NCI-H460 (cell line): ENCODE results near the gene CHST11. TPM values are rescaled to one million over a fixed set of nuclear protein-coding genes. Genes with fewer than 3 reads are reported as not detected.

Experiments used
- DNase-seq: peaks from one replicate; pipeline ENCODE4 v3.0.0-alpha.2; 2016; ENCODE audit warnings: low read depth; ENCODE audit errors: extremely low read depth
- total RNA-seq: library from RNA; depleted of rRNA; stranded (reverse); fragments of >200 nt; shearing (Covaris generic); gene quantifications from 2 replicates; pipeline ENCODE4 v1.2.3, GENCODE V29; 2014

The CHST11 gene
- total RNA-seq, 1 experiment from 2014 or later: 2.9 TPM

DNA sequence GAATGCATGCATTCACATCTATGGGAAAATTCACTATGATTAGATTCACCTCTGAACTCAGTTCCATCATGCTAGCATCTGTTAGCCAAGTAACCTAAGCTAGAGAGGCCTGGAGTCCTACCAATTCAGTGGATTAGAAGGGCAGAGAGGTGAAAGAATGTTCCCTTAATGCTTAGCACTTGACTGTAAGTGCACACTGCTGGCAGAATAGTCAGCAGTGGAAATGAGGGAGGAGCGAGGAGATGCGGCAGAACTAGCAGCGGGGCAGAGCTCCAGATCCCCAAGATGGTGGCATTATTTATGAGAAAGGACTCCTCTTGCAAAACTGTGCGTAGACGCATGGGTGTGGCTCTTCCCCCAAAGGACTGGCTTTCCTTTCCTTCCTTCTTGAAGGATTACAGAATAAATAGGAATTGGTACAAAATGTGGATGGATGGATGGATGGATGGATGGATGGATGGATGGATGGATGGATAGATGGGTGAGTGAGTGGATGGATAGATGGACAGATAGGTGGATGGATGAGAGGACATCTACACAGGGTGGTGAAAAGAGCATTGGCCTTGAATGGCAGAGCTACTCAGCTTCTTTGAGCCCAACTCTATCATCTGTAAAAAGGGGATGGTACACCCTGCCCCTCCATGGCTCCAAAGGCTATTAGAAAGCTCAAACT, 227.2 kb downstream of the CHST11 start:
- no peak for DNase-seq

DNA sequence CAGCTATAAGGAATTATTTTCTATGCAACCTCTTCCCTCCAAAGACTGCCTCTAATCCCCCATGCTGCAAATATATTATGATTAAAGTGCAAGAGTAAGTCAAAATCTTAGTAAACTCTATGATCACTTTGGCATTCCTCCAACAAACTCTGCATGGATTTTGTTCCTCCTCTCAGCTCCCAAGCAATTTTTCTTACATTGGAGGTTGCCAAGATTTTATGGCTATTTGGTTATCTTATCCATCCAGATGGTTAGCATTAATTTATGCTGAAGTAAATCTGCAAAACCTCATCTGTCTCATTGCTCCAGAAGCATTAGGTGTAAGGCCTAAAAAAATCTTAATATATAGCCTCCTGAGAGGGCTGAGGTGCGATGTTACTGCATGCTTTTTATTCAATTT, 228.1 kb downstream of the CHST11 start:
- DNase-seq: no peak

DNA sequence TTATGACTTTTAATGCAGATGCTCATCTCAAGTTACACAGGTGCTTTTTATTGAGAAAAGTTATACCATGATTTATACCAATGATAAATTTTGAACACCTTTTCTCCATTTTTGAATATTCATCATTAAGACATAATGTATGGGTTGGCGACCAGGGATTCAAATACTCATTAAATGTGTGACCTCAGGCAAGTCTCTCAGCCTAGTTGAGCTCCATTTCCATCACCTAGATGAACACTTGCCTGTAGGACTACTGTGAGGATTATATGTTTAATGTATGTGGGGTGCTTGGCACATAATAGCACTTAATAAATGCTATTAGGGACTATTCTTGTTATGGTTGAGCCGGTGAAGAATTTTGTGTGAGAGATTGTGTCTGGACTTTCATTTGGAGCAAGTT, 228.6 kb downstream of the CHST11 start:
- DNase-seq: no peak

DNA sequence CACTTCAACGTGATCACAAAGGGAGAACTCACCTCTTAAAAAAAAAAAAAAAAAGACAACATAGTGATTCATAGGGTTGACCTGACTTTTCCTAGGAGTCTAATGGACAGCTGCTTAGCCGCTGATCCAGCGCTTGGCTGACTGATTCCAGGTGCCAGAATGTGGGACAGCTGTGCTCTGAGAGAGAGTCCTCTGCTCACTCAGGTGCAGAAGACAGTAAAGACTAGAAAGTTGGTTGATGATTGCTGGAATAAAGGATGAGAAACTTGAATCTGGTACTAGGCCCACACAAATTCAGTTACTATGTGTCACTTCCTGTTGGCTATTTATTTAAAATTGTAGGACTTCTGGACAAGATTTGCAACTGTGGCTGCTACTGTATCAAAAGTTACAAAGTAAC, 229.4 kb downstream of the CHST11 start:
- no peak for DNase-seq

DNA sequence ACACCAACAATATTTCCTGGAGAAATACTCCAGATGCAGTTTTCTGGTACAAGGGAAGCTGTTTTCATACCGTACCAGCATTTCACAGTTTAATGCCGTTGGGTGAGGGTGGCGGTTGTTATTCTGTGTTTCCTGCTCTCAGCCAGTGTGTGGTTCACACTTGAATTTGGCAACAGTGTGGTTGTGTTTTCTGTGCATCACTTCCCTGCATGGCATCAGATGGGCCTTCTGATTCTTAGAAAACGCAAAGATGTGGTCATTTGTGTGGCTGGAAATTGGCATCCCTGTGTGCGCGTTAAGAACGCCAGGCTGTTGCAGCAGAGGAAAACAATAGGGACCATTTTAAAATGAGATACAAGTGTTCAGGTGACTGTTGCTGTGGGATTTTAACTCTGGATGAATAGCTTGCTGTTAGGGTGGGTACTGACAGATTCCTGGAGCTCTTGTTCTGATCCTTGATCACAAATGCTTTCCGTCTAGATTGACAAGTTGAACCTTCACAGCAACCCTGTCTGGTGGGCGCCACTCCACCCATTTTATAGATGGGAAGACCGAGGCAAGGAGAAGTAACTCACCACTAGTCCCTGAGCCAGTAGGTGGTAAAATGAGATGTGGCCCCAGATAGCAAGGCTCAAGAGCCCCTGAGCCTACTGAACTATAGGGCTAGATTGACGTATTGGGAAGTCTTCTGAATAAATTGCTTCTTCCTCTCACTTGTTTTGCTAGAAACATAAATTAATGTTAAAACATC, 231.2 kb downstream of the CHST11 start:
- DNase-seq: no peak

DNA sequence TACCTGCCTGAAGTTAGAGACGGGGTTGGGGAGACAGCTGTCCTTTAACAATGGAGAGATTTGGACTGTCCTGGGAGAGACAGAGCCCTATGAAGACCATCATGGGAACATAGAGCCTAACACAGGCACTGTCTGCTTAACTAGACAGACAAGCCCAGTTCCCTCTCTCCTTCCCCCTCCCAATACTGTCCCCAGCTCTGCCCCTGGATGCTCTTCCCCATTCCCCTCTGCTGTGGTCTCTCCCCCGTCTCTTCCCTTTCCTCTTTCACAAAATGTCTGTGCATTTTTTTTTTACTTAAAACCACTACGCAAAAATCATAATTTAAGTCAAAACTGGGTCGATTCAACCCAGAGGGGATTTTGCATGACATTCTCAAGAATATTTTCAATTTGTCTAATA, 232.9 kb downstream of the CHST11 start:
- DNase-seq: no peak

DNA sequence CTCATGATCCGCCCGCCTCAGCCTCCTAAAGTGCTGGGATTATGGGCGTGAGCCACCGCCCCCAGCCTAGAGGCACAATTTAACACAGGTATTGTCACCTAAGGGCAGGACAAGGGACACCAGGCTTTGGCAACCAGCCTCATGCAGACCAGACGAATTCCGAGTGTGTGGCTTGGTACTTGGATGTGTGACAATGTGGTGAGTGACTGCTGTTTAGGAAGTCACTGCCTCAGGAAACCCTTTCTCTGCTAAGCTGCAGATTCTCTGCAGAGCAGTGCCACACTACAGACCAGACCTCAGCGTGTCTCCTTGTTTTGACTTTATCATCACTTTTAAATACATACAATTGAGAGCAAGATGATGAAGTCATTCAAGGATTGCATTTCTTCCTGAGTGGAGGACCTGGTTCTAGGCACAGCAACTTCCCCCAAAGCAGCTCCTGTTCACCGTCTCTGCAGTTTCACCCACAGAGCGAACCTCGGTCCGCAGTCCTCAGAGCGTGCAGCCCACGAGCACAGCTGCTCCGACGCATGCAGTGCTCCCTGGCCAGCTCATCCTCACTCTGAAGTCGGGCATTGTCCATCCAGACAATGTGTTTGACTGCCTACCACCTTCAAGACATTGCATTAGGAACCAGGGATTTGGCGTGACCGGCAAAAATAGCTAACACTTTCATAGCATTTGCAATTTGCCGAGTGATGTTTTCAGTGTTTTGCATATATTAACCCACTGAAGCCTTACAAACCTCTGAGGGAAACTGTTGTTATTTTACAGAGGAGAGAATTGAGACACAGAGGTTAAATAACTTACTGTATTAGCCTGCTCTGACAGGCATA, 235.2 kb downstream of the CHST11 start:
- no peak for DNase-seq

DNA sequence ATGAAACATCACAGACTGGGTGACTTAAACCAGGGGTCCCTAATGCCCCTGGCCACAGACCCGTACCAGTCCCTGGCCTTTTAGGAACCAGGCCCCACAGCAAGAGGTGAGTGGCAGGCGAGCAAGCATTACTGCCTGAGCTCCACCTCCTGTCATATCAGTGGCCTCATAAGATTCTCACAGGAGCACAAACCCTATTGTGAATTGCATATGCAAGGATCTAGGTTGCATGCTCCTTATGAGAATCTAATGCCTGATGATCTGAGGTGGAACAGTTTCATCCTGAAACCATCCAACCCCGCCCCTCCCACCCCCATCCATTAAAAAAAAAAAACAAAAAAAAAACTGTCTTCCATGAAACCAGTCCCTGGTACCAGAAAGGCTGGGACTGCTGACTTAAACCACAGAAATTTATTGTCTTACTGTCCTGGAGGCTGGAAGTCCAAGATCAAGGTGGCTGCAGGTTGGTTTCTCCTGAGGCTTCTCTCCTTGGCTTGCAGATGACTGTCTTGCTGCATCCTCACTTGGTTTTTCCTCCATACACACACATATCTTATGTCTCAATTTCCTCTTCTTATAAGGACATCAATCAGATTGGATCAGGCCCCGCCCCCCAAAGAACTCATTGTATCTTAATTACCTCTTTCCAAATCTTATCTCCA, 235.9 kb downstream of the CHST11 start:
- no peak for DNase-seq

DNA sequence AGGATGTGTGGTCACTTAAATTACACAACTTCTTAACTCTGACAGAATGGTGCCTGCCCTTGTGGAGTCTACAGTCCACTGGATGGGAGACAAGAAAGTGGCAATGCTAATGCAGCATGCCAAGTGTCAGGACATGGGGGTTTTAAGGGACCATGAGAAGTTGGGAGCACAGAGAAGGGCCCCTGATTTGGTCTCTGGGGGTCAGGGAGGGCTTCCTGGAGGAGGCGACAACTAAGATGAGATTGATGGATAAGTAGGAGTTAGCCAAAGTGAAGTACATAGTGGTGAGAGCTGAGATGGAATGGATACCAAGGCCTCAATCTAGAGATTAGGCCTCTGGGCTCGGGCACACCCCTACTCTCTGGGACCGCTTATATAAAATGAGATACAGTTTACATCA, 236.7 kb downstream of the CHST11 start:
- DNase-seq: no peak

DNA sequence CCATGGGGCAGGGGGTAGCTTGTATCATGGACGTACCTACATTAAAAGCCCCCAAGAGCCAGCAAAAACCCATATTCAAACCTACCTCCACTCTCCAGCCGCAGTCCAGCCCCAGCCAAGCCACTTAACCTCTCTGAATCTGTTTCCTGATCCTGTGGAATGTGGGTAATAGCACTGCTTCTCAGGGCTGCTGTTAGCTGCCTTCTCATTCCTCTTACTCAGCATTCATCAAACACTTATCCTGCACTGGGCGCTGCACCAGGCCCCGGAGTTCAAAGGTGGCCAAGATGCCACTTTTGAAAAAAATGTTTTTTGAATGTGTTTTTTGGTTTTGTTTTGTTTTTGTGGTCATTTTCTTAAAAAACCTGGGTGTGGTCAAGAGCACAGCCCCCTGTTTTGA, 237.4 kb downstream of the CHST11 start:
- no peak for DNase-seq

DNA sequence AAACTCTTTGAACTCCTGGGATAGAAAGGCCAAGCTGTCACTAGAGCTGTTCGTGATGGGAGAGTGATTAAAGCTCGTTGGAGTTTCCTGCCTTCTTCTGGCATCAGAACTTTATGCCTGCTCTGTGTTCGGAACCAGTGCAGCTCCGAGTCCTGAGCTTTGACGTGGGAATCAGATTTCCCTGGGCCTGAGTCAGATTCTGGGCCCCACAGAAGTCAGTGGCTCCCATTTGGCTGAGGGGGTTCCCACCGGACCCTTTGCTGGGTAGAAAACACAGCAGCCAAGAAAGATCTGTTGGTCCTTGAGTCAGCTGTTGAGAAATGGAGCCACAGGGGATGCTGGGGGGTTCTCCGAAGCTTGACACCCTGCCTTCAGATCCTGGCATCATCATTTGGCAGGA, 238.0 kb downstream of the CHST11 start:
- no peak for DNase-seq

DNA sequence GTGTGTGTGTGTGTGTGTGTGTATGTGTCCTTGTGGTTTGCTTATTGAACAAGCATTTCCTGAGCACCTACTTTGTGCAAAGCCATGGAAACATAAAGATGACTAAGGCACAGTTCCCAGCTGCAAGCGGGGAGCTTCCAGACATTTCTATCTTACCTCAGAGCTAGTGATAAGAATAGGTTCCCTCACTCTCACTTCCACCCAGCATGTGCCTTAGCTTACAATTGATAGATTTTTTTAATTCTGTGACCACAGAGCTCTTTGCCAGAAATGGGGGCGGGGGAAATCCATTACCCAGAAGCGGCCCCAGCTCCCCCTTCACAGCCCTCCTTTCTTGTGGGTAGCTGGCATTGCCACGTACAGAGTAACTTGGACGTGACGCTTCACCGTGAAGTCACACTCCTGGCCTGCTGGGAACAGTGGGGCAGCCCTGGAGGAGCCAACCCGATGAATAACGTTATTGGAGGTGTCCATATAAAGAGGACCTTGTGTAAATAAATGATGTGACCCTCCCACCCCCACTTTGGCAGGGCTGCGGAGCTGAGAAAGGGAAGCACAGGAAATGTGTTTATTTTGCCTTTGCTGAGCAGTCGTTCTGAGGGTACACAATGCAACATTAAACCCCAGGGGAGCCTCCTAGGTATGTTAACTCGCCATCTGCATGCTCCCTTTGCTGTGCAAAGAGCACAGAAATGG, 238.9 kb downstream of the CHST11 start:
- DNase-seq: no peak

DNA sequence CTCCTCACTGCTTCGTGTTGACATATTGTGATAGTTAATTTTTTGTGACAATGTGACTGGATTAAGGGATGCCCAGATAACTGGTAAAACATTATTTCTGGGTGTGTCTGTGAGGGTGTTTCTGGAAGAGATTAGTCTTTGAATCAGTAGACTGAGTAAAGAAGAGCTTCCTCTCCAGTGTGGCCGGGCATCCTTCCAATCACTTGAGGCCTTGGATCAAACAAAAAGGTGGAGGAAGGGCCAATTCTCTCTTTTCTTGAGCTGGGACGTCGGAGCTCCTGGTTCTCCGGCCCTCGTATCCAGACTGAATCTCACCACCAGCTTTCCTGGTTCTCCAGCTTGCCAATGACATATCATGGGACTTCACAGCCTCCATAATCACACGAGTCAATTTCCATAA, 240.4 kb downstream of the CHST11 start:
- no peak for DNase-seq

DNA sequence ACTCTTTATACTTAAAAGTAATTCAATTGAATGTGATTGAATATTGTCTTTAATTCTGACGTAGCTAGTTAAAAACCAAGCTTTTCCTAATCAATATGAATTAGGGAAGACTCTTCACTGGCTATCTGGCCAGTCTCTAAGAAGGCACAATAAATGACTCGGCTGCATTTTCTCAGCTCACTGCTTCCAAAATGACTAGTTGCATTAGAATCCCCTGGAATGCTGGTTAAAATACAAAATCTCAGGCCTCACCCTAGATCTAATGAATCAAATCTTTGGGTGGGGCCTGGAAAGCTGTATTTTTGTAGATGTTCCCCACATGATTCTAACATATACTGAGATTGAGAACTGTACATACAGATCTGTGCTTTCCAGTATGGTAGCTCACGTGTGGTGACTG, 242.1 kb downstream of the CHST11 start:
- no peak for DNase-seq

DNA sequence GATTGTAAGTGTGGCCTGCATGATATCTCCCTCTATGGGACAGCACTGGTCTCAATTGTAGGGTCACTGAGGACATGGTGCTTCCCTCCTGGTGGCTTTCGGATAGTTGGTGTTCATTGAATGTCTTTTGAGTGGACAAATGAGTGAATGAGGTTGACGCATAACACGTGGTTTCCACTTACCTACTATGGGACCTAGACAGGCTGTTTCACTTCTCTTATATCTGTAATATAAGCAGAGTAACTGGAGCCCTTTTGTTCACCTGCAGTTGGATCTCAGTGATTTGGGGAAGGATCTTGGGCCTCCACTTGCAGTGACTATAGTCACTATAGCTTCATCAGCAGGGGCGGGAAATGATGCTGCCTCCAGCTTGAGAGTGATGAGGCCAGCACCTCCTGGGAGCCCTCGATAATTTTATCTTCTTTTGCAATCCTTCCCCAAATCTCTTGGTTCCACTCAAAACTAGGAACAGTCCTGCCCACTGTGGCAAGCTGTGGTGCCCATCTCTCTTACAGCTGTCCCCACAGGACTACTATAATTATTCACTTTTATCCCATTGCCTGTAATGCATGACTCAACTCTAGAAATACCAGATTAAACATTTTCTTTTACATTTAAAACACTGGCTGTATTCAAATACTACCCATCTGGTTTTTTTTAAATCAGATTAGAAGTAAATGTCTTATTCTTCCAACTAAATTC, 242.9 kb downstream of the CHST11 start:
- DNase-seq: no peak

DNA sequence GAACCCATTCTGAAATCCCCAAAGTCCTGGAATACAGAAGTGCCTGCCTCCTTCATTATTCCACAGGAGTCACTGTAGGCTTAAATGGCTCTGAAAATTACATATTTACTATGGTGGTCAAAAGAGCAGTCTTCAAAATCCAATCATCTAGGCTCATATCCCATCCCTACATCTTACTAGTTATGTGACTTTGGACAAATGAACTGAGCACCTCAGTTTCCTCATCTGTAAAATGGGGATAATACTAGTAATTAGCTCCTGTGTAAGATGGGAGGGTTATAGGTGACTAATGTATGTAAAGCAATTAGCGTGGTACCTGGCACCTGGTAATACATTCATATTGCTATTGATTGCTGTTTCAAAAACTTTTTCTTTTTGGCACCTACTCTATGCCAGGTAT, 243.6 kb downstream of the CHST11 start:
- DNase-seq: no peak

DNA sequence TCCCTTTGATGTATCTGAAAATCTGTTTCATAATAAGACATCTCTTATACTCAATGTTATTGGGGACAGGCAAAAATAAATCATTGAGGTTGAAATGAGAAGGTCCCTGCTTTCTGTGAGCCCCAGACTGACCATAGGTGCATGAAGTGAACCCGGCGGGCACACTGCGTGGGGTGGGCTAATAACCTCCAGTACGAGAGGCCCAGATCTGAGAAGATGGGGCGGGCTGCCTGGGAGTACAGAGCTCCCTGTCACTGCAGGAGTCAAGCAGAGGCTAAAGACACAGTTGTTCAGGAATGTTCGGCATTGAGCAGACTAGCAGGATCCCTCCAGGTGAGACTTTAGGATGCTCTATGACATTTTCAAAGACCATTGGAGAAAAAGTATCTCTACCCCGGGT, 244.6 kb downstream of the CHST11 start:
- DNase-seq: no peak

DNA sequence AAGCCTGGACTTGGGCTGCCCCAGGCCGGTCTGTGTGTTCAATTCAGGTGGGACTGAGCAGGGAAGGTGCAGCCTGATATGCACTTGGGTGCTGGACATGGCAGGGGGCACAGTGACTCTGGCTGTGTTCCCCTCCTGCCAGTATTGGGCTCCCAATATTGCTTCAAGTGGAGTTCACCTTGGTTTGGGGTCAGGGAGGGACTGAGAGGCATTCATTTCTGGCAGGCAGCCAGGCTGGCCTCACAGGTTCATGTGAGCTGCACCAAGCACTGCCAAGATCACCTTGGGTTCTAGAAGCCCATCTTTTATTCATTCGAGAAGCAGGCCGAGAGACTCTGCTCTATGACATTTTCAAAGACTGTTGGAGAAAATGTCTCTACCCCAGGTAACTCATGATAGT, 245.0 kb downstream of the CHST11 start:
- no peak for DNase-seq

DNA sequence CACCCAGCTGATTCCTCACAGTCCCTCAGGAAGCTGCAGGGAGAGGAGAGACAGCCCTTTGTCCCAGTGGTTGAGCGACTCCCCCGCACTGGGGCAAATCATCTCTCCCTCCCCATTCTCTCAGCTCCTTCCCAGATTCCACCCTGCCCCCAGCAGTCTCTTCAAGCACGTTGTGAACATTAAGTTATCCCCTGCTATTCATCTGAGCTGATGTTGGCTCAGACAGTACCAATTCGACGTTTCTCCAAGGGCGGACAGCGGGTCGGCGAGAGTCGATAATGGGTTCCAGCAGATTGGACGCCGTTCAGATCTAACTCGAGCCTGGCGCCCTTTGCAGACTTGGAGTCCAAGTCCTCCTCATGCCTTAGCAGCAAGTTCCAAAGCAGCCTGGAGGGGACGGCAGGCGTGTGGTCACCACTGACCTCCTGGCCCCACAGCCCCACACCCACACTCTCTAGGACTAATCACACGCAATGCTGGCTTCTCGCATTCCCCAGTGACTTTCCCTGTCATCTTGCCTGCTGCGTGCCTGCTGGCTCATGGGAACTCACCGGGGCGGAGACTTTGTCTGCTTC, 245.9 kb downstream of the CHST11 start:
- DNase-seq: no peak

DNA sequence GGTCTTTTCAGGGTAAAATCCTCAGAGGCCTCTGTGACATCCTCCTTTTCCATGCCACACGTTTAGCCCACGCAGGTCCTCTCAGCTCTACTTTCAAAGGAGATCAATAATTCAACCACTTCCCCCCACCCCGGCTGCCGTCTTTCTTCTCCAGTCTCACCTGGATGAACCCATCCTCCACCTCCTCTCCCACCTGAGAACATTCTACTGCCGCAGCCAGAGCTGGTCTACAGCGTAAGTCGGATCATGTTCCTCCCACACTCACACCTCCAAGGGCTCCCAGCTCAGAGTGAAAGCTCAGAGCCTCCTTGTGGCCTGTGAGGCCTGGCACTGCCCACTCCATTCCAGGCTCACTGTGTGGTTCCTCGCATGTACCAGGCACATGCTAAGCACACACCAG, 246.6 kb downstream of the CHST11 start:
- no peak for DNase-seq
